Choroid plexus epithelial cell (primary cell): ENCODE data around the gene KCTD14.
A peak's percentile ranks its signal among the peaks of the same experiment; 100 is the strongest.

Experiments
- DNase-seq: peaks from one replicate; pipeline ENCODE4 v3.0.0-alpha.2; 2010; ENCODE audit warnings: low read depth
- H3K4me3 ChIP-seq: 2 replicates; pipeline ENCODE4 v1.5.1; 2011; ENCODE audit warnings: low read depth, mild to moderate bottlenecking, control low read depth, low read length, moderate library complexity
- CTCF ChIP-seq: conservative IDR thresholded peaks from 2 replicates; pipeline ENCODE4 v1.5.1; 2011; ENCODE audit warnings: low read depth, mild to moderate bottlenecking, control low read depth, inconsistent platforms, low read length, moderate library complexity

Gene KCTD14

GRCh38 chr11:78022397-78023396 is at the start of gene KCTD14:
Gene KCTD14, minus strand, starts transcription at chr11:78023276. Its CDS starts 27 bp downstream, at chr11:78023249.
- TF ChIP-seq CTCF = no peak
- peak within 1 kb of the TSS; percentile 69 for H3K4me3 ChIP-seq
- DNase-seq = no peak

GRCh38 chr11:78072455-78072854 is 49.4 kb upstream of the KCTD14 start:
- TF ChIP-seq CTCF = no peak
- no peak overlapping the region for H3K4me3 ChIP-seq
- DNase-seq = no peak

DNA sequence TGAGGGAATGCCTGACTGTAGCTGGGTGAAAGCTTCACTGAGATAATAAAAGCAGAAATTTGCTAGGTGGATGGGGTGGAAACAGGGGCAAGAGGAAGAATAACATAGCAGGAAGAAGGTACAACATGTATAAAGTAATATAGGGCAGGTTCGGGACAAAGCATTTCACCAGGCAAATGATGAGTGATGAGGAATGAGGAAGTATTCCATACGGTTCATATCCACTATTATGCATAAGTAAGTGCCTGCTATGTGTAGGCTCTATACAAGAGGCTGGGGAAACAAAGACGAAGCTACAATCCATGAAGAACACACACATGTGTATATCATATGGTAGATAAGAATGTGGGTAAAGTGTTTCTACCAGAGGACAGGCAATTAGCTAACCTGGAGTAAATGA is 48.6 kb upstream of the KCTD14 start:
- no peak for DNase-seq
- no peak for TF ChIP-seq CTCF
- H3K4me3 ChIP-seq = no peak overlapping the region

DNA sequence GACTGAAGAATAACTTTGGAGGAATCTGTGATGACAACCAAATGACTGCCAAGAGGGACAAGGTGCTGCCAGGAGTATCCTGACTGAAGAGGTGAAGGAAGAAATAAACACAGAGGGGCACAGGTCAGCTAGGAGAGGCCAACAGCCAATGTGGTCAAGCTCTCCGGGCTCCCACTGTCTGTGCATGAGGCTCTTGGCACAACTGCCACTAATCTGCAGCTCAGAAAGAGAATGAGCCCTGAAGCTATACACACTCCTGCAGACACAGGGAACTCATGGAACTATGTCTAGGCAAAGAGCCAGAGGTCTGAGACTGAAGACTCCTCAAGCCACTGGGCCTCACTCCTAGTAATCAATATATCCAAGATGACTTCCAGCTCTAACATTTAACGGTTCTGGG is 47.5 kb upstream of the KCTD14 start:
- DNase-seq = no peak
- no peak for TF ChIP-seq CTCF
- no peak overlapping the region for H3K4me3 ChIP-seq

- no peak for TF ChIP-seq CTCF
- no peak overlapping the region for H3K4me3 ChIP-seq
- DNase-seq = no peak
Observed at GRCh38 chr11:78069465-78069864, 46.4 kb upstream of the KCTD14 start.

- no peak for DNase-seq
- no peak overlapping the region for H3K4me3 ChIP-seq
- TF ChIP-seq CTCF = no peak
Observed at GRCh38 chr11:78067704-78068103, 44.6 kb upstream of the KCTD14 start.

GRCh38 chr11:78066471-78066870 is 43.4 kb upstream of the KCTD14 start:
- no peak for TF ChIP-seq CTCF

More at GRCh38 chr11:78066471-78066870, 43.4 kb upstream of the KCTD14 start:
- no peak overlapping the region for H3K4me3 ChIP-seq
- DNase-seq = no peak
